WERI-Rb-1 (cell line): ENCODE measurements around the gene XIRP1.

Experiments used
- DNase-seq: peaks from one replicate; pipeline ENCODE4 v3.0.0-alpha.2; 2020
- H3K27ac ChIP-seq: fragments of 250-450 bp; sonication (Bioruptor Pico); 2 replicates; pipeline ENCODE4 v1.5.1; 2020; ENCODE audit warnings: mild to moderate bottlenecking, moderate library complexity
- H3K27me3 ChIP-seq: fragments of 250-450 bp; sonication (Bioruptor Pico); 2 replicates; pipeline ENCODE4 v1.5.1; 2021; ENCODE audit warnings: mild to moderate bottlenecking, low read depth, moderate library complexity; ENCODE audit not compliant: insufficient read depth, severe bottlenecking
- H3K36me3 ChIP-seq: fragments of 250-450 bp; sonication (Bioruptor Pico); 2 replicates; pipeline ENCODE4 v1.5.1; 2020; ENCODE audit warnings: mild to moderate bottlenecking, moderate library complexity
- H3K4me3 ChIP-seq: 2 replicates; pipeline ENCODE4 v1.5.1; 2011; ENCODE audit warnings: low read depth, mild to moderate bottlenecking, control low read depth, low read length
- H3K9me3 ChIP-seq: fragments of 250-450 bp; sonication (Bioruptor Pico); 2 replicates; pipeline ENCODE4 v1.5.1; 2021; ENCODE audit warnings: mild to moderate bottlenecking, moderate library complexity; ENCODE audit not compliant: severe bottlenecking
- TF ChIP-seq, protein P1 (sequence below): IDR thresholded peaks from 2 replicates; pipeline ENCODE4 v1.5.1; 2011; ENCODE audit warnings: low read depth, mild to moderate bottlenecking, control low read depth, inconsistent platforms, low read length

The XIRP1 gene

DNA sequence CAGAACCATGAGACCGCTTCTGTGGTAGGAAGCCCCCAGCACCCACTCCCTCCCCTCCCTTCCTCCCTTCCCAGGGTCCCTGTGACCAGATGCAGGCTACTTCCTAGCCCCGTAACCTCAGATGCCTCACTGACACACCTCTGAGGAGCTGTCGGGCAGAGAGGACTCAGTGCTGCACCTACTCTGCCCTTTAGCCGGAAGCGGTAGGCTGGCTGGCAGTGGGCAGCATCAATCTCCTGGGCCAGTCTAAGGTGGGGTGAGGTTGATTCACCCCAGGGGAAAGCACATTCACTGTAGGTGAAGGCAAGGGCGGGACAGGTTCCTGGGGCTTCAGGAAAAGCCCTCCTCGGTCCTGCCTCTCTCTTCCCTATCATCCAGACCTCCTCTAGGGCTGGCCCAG lies 58.1 kb downstream of the XIRP1 start:
- H3K9me3 ChIP-seq: no peaks in the 10 kb centered on the region
- no peak overlapping the region for H3K4me3 ChIP-seq
- no peaks in the 10 kb centered on the region for H3K36me3 ChIP-seq
- no peak for DNase-seq
- no peaks in the 10 kb centered on the region for H3K27me3 ChIP-seq
- H3K27ac ChIP-seq: no peak overlapping the region
- TF ChIP-seq, protein P1, sequence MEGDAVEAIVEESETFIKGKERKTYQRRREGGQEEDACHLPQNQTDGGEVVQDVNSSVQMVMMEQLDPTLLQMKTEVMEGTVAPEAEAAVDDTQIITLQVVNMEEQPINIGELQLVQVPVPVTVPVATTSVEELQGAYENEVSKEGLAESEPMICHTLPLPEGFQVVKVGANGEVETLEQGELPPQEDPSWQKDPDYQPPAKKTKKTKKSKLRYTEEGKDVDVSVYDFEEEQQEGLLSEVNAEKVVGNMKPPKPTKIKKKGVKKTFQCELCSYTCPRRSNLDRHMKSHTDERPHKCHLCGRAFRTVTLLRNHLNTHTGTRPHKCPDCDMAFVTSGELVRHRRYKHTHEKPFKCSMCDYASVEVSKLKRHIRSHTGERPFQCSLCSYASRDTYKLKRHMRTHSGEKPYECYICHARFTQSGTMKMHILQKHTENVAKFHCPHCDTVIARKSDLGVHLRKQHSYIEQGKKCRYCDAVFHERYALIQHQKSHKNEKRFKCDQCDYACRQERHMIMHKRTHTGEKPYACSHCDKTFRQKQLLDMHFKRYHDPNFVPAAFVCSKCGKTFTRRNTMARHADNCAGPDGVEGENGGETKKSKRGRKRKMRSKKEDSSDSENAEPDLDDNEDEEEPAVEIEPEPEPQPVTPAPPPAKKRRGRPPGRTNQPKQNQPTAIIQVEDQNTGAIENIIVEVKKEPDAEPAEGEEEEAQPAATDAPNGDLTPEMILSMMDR: no peak

DNA sequence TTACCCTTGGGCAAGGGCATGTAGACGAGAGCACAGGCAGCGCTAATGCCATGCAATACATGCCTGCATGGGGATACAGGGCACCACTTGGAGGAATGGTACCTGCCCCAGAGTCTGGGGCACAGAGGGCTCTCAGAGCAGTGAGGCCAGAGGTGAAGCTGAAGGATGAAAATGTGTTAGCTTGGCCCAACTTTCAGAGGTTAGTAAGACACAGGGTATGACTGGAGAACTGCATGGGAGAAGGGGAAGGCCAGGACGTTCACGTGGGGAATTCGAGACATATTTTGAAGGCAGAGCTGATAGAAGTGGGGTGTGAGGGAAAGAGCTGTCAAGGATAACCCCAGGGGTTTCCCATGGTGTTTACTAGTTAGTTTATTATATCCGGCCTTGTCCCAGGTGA lies 58.6 kb downstream of the XIRP1 start:
- H3K27ac ChIP-seq: no peak overlapping the region
- no peaks in the 10 kb centered on the region for H3K27me3 ChIP-seq
- no peak overlapping the region for H3K4me3 ChIP-seq
- no peak for DNase-seq
- TF ChIP-seq, protein P1: no peak
- no peaks in the 10 kb centered on the region for H3K9me3 ChIP-seq
- H3K36me3 ChIP-seq: no peaks in the 10 kb centered on the region
